NCI-H2227 (cell line): ENCODE results near the gene DVL1.
"Not testable (repeated sequence)": the region's sequence is repeated elsewhere in the genome, so short reads cannot be mapped to it uniquely, and the experiment has no call there.

ENCODE experiments used
- DNase-seq: peaks from one replicate; lab custom pipeline; 2025; ENCODE audit not compliant: unreplicated experiment; lab: John Stamatoyannopoulos, UW

The DVL1 gene

GRCh38 chr1:1373815-1374588 lies 24.8 kb upstream of the DVL1 start:
- DNase-seq: no peak

DNA sequence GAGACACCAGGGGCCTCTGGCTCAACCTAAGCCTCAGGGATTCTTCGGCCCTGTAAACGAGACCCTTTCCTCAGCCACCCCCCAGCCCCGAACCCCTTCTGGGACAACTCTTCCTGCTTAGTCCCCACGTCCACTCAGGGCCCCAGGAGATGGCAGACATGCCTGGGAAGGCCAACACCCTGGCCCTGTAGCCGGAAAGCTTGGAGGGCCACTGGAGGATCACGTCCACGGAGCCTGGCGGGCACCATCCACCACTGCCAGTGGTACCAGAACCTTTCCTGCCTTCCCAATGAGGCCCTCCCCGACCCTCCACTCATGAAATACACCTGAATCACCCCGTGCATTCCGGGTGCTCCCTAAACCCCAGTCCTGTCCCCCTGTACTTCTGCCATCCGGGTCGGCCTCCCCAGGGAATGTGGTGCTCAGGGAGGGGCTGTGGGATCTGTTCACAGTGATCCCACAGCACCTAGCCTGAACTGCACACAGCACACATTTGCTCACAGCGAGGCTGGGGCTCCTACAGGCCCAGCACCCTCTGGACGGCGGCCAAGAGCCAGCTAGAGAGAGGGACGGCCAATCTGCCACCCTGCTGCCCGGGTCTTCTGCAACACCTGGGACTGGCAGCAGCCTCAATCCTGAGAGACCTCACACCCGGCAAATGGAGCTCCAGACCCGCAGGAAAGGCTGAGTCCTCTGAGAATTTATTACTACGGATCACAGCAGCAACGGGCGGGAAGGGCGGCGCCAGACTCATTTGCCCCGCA lies 24.0 kb upstream of the DVL1 start:
- no peak for DNase-seq

DNA sequence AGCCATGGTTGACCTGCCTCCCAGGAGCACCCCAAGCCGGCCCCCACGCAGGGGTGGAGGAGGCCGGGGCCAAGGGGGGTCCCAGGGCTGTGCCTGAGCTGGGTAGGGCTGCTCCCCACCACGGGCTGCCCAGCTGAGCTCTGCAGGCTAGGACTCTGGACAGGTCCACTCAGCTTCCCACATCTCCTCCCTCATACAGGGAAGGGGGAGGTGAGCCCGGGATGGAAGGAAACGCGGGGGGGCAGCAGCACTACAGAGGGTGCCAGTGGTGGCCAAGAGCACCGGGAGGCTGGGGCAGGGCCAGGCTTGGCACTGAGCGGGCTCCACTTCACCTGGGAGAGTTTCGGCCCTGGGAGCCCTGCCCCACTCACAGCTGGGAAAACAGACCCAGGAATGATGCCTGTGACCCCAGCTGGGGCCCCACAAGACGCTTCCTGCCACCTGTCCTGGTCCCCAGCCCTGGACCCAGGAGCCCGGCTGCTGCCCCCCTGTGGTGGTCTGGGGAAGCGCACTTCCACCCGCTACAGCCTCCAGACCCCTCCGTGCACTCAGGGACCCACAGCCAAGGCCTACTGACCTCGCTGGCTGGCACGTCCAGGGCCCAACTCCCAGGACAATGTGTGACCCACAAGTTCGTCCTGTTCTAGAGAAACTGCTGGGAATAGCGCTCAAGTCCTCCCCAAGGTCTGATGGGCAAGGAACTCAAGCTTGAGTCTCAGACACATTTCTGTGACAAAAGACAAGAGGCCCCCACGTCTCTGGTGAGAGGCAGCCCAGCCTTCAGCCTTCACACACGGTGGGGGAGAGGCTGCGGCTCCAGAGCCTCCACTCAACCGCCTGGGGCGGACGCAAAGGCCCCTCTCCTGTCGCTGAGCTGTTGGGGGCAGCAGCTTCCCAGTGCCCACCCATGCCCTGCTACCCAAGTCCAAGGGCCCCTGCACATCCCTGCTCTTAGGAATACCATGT lies 22.8 kb upstream of the DVL1 start:
- DNase-seq: peak; percentile 74

DNA sequence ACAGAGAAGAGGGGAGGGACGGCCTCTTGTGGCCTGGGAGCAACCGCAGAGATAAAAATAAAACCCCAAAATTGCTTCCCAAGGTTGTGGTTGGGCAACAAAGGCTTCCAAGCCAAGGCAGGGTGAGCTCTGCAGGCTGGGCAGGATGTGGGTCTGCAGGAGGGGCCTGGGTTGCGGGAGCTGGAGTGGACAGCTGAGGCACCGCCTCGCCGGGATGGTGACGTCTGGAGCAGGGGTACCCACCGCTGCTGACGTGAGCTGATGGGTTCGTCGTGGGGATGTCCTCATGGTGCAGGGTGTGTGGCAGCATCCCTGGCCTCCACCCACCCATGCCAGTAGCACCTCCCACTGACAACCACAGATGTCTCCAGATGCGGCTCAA lies 22.1 kb upstream of the DVL1 start:
- DNase-seq: no peak

DNA sequence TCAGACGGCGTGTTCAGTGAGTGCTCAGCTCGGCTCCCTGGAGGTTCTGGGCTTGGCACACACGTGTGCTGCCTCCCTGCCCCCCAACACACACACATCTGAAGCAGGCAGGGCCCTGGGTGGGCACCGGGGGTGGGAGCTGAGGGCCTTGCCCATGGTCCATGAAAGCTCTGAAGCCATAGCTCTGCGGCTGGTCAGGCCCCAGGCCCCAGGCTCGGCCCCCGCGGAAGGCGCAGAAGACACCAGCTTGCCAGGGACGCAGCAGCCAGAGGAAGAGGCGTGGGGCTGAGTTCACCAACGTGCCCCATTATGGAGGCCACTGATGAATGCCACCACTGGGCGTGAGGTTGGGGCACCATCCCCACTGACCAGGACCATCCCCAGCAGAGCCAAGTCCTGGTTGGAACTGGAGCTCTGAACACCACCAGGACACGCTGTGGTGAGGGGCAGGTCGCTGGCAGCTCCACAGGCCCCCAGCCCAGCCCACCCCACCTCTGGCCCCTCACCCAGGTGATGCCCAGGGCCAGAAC lies 21.6 kb upstream of the DVL1 start:
- no peak for DNase-seq

DNA sequence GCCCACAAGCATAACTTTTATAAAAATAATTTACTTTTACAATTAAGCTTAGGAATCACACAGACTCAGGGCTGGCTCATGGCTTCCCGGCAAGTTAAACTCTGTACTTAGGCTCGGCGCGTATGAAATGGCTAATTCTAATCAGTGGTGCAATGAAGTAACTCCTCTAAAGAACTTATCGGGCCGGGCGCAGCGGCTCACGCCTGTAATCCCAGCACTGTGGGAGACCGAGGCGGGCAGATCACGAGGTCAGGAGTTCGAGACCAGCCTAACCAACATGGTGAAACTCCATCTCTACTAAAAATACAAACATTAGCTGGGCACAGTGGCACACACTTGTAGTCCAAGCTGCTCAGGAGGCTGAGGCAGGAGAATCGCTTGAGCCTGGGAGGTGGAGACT lies 20.9 kb upstream of the DVL1 start:
- DNase-seq: not testable (repeated sequence)

- no peak for DNase-seq
Measured at GRCh38 chr1:1367315-1367714, 18.1 kb upstream of the DVL1 start.

DNA sequence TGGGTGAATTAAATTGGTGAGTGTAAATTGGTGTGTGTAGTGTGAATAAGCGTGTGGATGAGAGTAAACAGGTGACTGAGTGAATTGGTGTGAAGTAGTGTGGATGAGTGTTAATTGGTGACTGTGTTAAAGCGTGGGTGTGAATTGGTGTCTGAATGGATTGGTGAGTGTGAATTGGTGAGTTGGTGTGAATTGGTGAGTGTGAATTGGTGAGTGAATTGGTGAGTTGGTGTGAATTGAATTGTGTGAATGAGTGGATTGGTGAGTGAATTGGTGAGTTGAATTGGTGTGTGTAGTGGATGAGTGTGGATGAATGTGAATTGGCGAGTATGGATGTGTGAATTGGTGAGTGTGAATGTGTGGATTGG lies 17.5 kb upstream of the DVL1 start:
- no peak for DNase-seq

GRCh38 chr1:1365875-1366698 lies 16.9 kb upstream of the DVL1 start:
- DNase-seq: no peak

GRCh38 chr1:1364266-1364665 lies 15.0 kb upstream of the DVL1 start:
- DNase-seq: no peak

DNA sequence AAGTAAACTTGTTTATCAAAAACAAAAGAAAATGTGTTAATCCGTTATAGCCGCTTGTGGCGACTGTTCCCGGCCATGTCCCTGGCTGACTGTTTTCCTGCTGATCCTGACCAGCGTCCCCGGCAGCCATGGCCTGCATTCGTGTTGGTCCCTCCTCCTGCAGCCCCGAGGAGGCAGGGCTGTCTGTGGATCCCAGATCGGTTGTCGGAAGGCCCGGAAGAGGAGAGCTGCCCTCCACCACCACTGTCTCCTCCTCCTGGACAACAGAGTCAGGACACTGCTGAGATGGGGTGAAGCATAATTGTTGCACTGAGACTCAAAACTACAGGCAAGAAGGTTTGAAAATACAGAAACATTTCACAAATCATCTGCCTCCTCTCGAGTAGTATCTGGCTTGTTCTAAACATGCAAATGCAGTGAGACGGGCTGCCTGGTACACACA lies 12.8 kb upstream of the DVL1 start:
- peak; percentile 59 for DNase-seq

- DNase-seq: no peak
Measured at GRCh38 chr1:1361233-1361981, 12.2 kb upstream of the DVL1 start.

- DNase-seq: no peak
Measured at GRCh38 chr1:1360506-1361169, 11.4 kb upstream of the DVL1 start.

GRCh38 chr1:1359664-1360468 lies 10.6 kb upstream of the DVL1 start:
- no peak for DNase-seq

DNA sequence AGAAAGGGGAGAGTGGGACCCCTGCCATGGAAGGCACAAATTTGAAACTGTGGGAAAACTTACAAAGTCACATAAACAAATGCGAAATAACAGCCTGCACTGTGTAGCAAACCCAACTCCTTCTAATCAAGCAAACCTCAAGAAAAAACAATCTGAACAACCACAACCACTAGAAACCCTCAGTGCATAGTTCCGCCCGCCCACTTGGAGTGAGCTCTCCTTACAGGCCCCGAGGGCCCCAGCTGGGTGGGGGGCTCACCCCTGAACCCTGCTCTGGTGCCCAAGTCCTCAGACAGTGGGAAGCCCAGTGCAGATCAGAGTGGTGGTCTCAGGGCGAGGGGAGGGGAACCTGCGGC lies 10.1 kb upstream of the DVL1 start:
- DNase-seq: no peak

GRCh38 chr1:1358433-1359271 lies 9.4 kb upstream of the DVL1 start, which contains the start of gene MXRA8:
MXRA8 (minus strand) TSS chr1:1358555; CDS start chr1:1358504, 51 bp downstream.
- DNase-seq: no peak

DNA sequence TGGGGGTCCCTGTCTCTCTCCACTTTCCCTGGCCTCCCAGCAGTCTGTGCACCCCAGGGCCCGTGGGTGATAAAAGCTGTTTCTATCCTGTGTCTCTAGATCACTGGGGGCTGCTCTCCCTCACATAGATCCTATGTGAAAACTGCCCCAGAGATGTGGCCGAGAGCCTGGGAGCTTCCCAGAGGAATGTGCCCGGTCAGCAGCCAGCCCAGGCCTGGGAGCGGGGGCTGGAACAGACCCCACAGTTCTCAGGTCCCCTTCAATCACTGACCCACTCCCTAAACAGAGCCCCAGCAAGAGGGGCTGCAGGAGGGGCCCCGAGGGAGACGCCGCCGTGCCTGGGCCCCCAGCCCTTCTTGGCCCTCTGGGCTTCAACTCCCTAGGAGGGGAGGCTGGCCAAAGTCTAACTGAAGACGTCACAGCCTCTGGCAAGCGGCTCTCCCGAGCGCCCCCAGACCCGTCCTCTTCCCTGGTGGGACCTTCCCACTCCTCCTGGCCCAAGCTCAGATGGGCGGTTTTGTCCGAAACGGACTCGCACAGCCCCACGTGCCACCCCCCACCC lies 8.7 kb upstream of the DVL1 start:
- no peak for DNase-seq
